ENCODE data around the gene ADGRL3.

- TF ChIP-seq CTCF (IDR thresholded peaks at IDR 0.05; ENCODE audit: insufficient read depth, low read length, poor library complexity, severe bottlenecking), result no peak
- no peak for TF ChIP-seq EZH2phosphoT487 (conservative IDR thresholded peaks at IDR 0.05; ENCODE audit: low read length)
Measured at GRCh38 chr4:61559396-61559795, 359.3 kb downstream of the ADGRL3 start.
